WTC11 (cell line): ENCODE results near the gene HOXA2. TPM values are rescaled to one million over a fixed set of nuclear protein-coding genes. Genes with fewer than 3 reads are reported as not detected.

ENCODE experiments used
- ATAC-seq: fragments of 200-7000 bp; cut with Tn5 transposase; 2 replicates; pipeline ENCODE4 v1.10.0; 2021; ENCODE audit warnings: mild to moderate bottlenecking, moderate library complexity
- CTCF ChIA-PET: fragments of 300-600 bp; sonication (Branson Sonifier 250); formaldehyde crosslinking; loops from one replicate; lab custom pipeline; 2021; ENCODE audit warnings: antibody characterized with exemption; lab: Charles Lee
- POLR2A ChIA-PET: fragments of 350-600 bp; sonication (Branson Sonifier 250); formaldehyde crosslinking; loops from one replicate; lab custom pipeline; 2021; ENCODE audit warnings: antibody characterized with exemption; lab: Charles Lee
- DNase-seq: peaks from one replicate; pipeline ENCODE4 v3.0.0; 2021; ENCODE audit warnings: low spot score
- H3K27ac Mint-ChIP-seq: 2 replicates; pipeline ENCODE4 v1.8.0; 2021; ENCODE audit warnings: mixed read lengths
- H3K27me3 Mint-ChIP-seq: 2 replicates; pipeline ENCODE4 v1.8.0; 2021; ENCODE audit warnings: low read depth, mild to moderate bottlenecking, moderate library complexity, mixed read lengths
- H3K36me3 Mint-ChIP-seq: 2 replicates; pipeline ENCODE4 v1.8.0; 2021; ENCODE audit warnings: mixed read lengths
- H3K4me1 Mint-ChIP-seq: 2 replicates; pipeline ENCODE4 v1.8.0; 2022; ENCODE audit warnings: mixed read lengths
- H3K4me3 Mint-ChIP-seq: 2 replicates; pipeline ENCODE4 v1.8.0; 2021; ENCODE audit warnings: mild to moderate bottlenecking, moderate library complexity, mixed read lengths
- H3K9me3 Mint-ChIP-seq: 2 replicates; pipeline ENCODE4 v1.8.0; 2021; ENCODE audit warnings: mixed read lengths
- ATF1 ChIP-seq: sonication (generic); formaldehyde crosslinking; IDR thresholded peaks from 2 replicates; pipeline ENCODE4 v1.8.1; 2023; ENCODE audit warnings: mild to moderate bottlenecking, moderate library complexity, missing genetic modification reagents
- CBFB ChIP-seq: sonication (generic); formaldehyde crosslinking; IDR thresholded peaks from 2 replicates; pipeline ENCODE4 v1.8.1; 2022; ENCODE audit warnings: mild to moderate bottlenecking, low read depth, missing genetic modification reagents
- FOXK1 ChIP-seq: sonication (generic); formaldehyde crosslinking; IDR thresholded peaks from 2 replicates; pipeline ENCODE4 v1.8.0; 2022; ENCODE audit warnings: mild to moderate bottlenecking, moderate library complexity, missing genetic modification reagents
- GRHL2 ChIP-seq: fragments of 250-450 bp; sonication (Bioruptor Pico); IDR thresholded peaks from 2 replicates; pipeline ENCODE4 v1.8.0; 2022; ENCODE audit warnings: mild to moderate bottlenecking, moderate library complexity; ENCODE audit not compliant: insufficient replicate concordance, severe bottlenecking
- RORB ChIP-seq: fragments of 250-450 bp; sonication (Bioruptor Pico); IDR thresholded peaks from 2 replicates; pipeline ENCODE4 v1.9.0; 2021; ENCODE audit warnings: mild to moderate bottlenecking
- TEAD1 ChIP-seq: sonication (generic); formaldehyde crosslinking; IDR thresholded peaks from 2 replicates; pipeline ENCODE4 v1.8.0; 2022; ENCODE audit warnings: mild to moderate bottlenecking, missing genetic modification reagents
- ZBTB21 ChIP-seq: sonication (generic); formaldehyde crosslinking; IDR thresholded peaks from 2 replicates; pipeline ENCODE4 v1.8.1; 2023; ENCODE audit warnings: mild to moderate bottlenecking, missing genetic modification reagents, borderline replicate concordance
- ZNF532 ChIP-seq: fragments of 250-450 bp; sonication (Bioruptor Pico); IDR thresholded peaks from 2 replicates; pipeline ENCODE4 v1.9.0; 2021; ENCODE audit warnings: mild to moderate bottlenecking, borderline replicate concordance
- total RNA-seq: library from RNA; stranded (reverse); gene quantifications from 3 replicates; pipeline ENCODE4 v1.2.3, GENCODE V29; 2021
- TF ChIP-seq, protein P1 (sequence below): sonication (generic); formaldehyde crosslinking; IDR thresholded peaks from 2 replicates; pipeline ENCODE4 v1.8.1; 2023; ENCODE audit warnings: mild to moderate bottlenecking, missing genetic modification reagents, moderate library complexity
- TF ChIP-seq, protein P2 (sequence below): fragments of 250-450 bp; sonication (Bioruptor Pico); conservative IDR thresholded peaks from 2 replicates; pipeline ENCODE4 v1.9.0; 2021; ENCODE audit warnings: mild to moderate bottlenecking
- TF ChIP-seq, protein P3 (sequence below): sonication (generic); formaldehyde crosslinking; IDR thresholded peaks from 2 replicates; pipeline ENCODE4 v1.8.1; 2023; ENCODE audit warnings: mild to moderate bottlenecking, moderate library complexity, missing genetic modification reagents

Gene HOXA2
- total RNA-seq, 1 experiment from 2014 or later, result not detected

DNA sequence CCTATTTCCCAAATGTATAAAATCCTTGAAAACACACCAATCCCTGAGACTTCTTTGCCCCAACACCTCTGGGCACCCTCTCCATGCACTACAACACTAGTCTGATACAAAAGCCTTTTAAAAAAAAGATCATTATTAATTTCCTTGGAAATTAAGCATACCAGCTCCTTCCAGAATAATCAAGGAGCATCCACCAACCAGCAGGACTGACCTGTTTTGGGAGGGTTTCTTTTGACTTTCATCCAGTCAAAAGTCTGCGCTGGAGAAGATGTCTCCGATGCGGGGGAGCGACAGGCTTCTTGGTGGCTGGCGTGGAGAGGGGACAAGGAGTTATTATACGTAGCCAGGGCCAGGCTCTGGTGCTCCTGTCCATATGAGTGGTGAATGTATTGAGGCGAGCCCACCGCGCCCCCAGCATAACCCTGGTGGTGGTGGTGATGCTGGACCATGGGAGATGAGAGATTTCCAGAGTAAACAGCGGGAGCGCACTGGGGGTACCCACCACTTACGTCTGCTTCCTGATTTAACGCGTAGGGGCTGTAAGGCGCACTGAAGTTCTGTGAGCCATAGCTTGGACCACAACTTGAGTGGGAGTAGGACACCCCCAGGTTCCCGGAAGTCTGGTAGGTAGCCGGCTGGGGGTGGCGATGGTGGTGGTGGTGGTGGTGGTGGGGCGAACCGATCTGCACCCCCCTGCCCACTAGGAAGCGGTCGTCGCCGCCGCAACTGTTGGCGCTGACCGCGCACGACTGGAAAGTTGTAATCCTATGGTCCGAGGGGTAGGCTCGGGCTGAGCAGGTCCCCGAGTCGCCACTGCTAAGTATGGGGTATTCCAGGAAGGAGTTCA is 7.2 kb downstream of the HOXA2 start:
- Mint-ChIP-seq H3K27me3 (peaks cover 100% of the 10 kb centered on the region), H3K4me3 (peak overlapping the region; percentile 76), H3K36me3 (peaks cover 6% of the 10 kb centered on the region), H3K4me1 (peaks cover 69% of the 10 kb centered on the region), H3K9me3 (no peaks in the 10 kb centered on the region), H3K27ac (no peak overlapping the region)
- TF ChIP-seq ATF1 (CRISPR knock-in tag) (no peak), GRHL2 (no peak), FOXK1 (no peak), RORB (no peak), ZNF532 (CRISPR knock-in tag) (no peak), ZBTB21 (CRISPR knock-in tag) (no peak)
- TF ChIP-seq, protein P1, sequence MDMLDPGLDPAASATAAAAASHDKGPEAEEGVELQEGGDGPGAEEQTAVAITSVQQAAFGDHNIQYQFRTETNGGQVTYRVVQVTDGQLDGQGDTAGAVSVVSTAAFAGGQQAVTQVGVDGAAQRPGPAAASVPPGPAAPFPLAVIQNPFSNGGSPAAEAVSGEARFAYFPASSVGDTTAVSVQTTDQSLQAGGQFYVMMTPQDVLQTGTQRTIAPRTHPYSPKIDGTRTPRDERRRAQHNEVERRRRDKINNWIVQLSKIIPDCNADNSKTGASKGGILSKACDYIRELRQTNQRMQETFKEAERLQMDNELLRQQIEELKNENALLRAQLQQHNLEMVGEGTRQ (CRISPR knock-in tag), result no peak
- TF ChIP-seq, protein P2, sequence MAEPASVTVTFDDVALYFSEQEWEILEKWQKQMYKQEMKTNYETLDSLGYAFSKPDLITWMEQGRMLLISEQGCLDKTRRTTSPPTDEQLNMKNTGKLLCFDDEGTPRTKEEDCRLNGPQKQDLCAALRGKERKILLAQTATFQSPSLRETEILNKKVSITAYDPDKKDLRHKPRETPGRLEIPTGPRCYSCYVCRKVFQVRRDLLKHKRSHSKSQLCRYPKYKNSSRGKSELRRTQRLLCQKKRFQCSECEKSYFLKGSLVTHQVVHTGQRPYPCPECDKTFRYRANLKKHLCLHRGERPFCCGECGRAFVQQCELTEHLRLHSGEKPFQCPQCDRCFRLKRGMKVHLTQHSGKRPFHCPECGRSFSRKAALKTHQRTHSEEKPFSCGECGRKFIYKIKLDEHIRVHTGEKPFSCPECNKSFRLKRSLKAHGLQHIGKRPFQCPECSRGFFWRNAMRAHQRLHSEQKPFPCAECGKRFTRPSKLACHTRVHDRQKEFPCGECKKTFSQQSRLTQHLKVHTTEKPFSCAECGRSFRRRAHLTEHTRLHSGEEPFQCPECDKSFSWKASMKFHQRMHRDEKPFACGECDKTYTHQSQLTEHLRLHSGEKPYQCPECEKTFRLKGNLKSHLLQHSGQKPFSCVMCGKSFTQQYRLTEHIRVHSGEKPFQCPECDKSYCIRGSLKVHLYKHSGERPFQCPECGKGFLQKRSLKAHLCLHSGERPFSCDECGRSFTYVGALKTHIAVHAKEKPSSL, result no peak
- DNase-seq (no peak), ATAC-seq (peak; percentile 10)
- ChIA-PET POLR2A (no interaction called here), CTCF (interaction anchor here (0.8 to 2.7 kb wide), 7 partner anchors 14 to 237 kb away, joined by 3 to 10 read pairs (median 3); partner anchors contain the start of gene SKAP2)

- DNase-seq (no peak), ATAC-seq (no peak)
- ChIA-PET CTCF (interaction anchor here (0.8 to 1.3 kb wide), 3 partner anchors 21 to 102 kb away, joined by 3 read pairs; no protein-coding TSS in a partner anchor), POLR2A (no interaction called here)
- no peaks in the 10 kb centered on the region for H3K9me3 Mint-ChIP-seq
- TF ChIP-seq CBFB (CRISPR knock-in tag) (no peak), ATF1 (CRISPR knock-in tag) (no peak), TEAD1 (CRISPR knock-in tag) (no peak)
- TF ChIP-seq, protein P3, sequence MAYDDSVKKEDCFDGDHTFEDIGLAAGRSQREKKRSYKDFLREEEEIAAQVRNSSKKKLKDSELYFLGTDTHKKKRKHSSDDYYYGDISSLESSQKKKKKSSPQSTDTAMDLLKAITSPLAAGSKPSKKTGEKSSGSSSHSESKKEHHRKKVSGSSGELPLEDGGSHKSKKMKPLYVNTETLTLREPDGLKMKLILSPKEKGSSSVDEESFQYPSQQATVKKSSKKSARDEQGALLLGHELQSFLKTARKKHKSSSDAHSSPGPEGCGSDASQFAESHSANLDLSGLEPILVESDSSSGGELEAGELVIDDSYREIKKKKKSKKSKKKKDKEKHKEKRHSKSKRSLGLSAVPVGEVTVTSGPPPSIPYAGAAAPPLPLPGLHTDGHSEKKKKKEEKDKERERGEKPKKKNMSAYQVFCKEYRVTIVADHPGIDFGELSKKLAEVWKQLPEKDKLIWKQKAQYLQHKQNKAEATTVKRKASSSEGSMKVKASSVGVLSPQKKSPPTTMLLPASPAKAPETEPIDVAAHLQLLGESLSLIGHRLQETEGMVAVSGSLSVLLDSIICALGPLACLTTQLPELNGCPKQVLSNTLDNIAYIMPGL, result no peak
- peaks cover 6% of the 10 kb centered on the region for H3K36me3 Mint-ChIP-seq
- H3K4me1 Mint-ChIP-seq, result peaks cover 70% of the 10 kb centered on the region
- H3K4me3 Mint-ChIP-seq, result peak overlapping the region; percentile 76; the same call in 1 of the 2 replicates
- peaks cover 100% of the 10 kb centered on the region for H3K27me3 Mint-ChIP-seq
- H3K27ac Mint-ChIP-seq, result no peak overlapping the region
Observed at GRCh38 chr7:27094304-27095049, 8.0 kb downstream of the HOXA2 start.
